ENCODE results near the gene FGF14.

The FGF14 gene

DNA sequence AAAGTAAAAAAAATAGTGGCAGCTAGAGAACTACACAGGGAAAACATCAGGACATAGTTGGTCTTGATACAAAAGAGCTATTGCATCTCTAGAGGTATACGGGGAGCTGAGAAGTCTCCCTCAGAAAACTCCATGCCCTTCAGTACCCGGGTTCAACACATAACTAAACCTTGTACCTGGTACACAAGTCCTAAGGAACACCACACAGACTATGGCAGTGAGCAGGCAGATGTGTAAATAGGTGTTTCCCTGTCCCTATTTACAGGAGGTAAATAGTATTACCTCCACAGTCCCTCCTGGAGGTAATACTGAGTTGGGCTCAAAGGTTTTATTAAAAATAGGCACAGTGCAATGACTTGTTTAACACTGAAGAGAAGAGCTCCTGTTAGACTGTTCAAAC is 5.9 kb downstream of the FGF14 start:
- Histone ChIP-seq H3K4me3 (ENCODE audit: insufficient read depth, low read depth, low read length, poor library complexity, severe bottlenecking) (no peak overlapping the region), H3K27ac (ENCODE audit: insufficient read depth, low read length, poor library complexity, severe bottlenecking) (no peak overlapping the region), H3K27me3 (replicated peaks; ENCODE audit: control insufficient read depth, insufficient read depth, low read length, poor library complexity, severe bottlenecking) (peaks cover 17% of the 10 kb centered on the region), H3K4me1 (ENCODE audit: control insufficient read depth, insufficient read depth, low read length, poor library complexity, severe bottlenecking) (peaks cover 28% of the 10 kb centered on the region), H3K9me3 (ENCODE audit: control insufficient read depth, low read length) (no peaks in the 10 kb centered on the region), H3K36me3 (ENCODE audit: control insufficient read depth, insufficient read depth, low read length) (no peaks in the 10 kb centered on the region)
- DNase-seq, result no peak

DNA sequence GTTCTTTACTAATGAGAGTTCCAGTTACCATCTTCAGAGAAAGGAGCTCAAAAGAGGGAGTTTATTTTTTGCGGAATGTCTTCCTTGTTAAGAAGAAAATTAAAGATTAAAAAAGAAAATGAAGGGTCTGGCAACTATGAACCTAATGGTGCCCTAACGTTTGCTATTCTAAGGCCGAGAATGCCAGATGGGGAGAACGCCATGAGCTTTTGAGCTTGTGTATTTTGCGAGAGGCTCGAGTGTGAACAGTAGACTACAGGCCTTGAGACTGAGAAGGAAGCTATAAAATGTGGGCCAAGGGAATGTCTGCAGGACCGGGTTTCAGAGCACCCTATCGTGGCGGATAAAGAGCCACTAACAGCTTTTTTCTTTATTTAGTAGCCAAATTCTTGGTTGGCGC is 6.7 kb downstream of the FGF14 start:
- H3K4me1 ChIP-seq (ENCODE audit: control insufficient read depth, insufficient read depth, low read length, poor library complexity, severe bottlenecking), result peaks cover 22% of the 10 kb centered on the region
- peak overlapping the region; percentile 81 for H3K4me3 ChIP-seq (ENCODE audit: insufficient read depth, low read depth, low read length, poor library complexity, severe bottlenecking)
- no peaks in the 10 kb centered on the region for H3K36me3 ChIP-seq (ENCODE audit: control insufficient read depth, insufficient read depth, low read length)
- H3K27me3 ChIP-seq (replicated peaks; ENCODE audit: control insufficient read depth, insufficient read depth, low read length, poor library complexity, severe bottlenecking), result peaks cover 9% of the 10 kb centered on the region
- no peaks in the 10 kb centered on the region for H3K9me3 ChIP-seq (ENCODE audit: control insufficient read depth, low read length)
- no peak for DNase-seq
- H3K27ac ChIP-seq (ENCODE audit: insufficient read depth, low read length, poor library complexity, severe bottlenecking), result no peak overlapping the region

DNA sequence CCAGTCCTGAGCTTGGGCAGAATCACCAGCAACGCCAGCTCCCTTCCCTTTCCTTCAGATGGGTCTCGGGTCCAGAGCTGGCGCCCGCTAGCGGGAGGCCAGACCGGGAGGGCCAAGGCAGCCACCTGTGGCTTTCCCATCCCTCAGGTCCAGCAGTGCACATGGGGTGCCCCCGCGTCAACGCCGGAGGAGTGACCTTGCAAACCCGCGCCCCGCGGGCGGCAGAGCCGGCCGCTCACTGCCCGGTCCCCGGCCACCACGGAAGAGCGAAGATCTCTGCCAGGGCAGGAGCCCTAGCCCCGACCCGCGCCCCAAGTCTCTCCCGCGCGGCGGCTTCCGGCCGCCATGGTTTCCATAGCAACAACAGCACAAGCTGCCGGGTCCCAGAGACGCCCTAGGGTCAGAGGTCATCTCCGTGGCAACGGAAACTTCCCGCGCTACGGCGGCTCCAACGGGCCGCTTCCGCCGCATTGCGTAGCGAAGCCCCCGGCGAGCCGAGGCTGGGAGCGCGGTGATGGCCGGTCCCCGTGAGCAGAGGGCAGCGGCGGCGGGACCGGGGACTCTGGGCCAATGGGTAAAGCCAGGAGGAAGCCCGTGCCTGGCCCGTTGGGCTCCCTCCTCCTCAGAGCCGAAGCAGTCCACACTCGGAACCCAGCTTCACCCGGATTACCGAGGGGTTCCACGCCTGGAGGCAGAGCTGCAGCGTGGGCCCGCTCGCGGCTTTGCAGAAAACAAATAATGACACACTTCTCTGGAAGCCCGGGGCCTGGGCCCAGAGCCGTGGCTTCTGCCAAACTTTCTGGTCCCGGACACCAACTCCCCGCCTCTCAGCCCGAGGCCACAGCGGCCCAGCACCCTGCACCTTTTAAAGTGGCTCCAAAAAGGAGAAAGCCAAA is 7.4 kb downstream of the FGF14 start:
- Histone ChIP-seq H3K36me3 (ENCODE audit: control insufficient read depth, insufficient read depth, low read length) (no peaks in the 10 kb centered on the region), H3K4me3 (ENCODE audit: insufficient read depth, low read depth, low read length, poor library complexity, severe bottlenecking) (peak overlapping the region; percentile 81), H3K4me1 (ENCODE audit: control insufficient read depth, insufficient read depth, low read length, poor library complexity, severe bottlenecking) (peaks cover 14% of the 10 kb centered on the region), H3K27ac (ENCODE audit: insufficient read depth, low read length, poor library complexity, severe bottlenecking) (peak overlapping the region; percentile 61), H3K27me3 (replicated peaks; ENCODE audit: control insufficient read depth, insufficient read depth, low read length, poor library complexity, severe bottlenecking) (peaks cover 2% of the 10 kb centered on the region), H3K9me3 (ENCODE audit: control insufficient read depth, low read length) (no peaks in the 10 kb centered on the region)
- DNase-seq, result peak; percentile 85 to 94 (median 87)

GRCh38 chr13:102392481-102393209 is 9.2 kb downstream of the FGF14 start:
- Histone ChIP-seq H3K4me3 (ENCODE audit: insufficient read depth, low read depth, low read length, poor library complexity, severe bottlenecking) (no peak overlapping the region), H3K9me3 (ENCODE audit: control insufficient read depth, low read length) (no peaks in the 10 kb centered on the region), H3K27ac (ENCODE audit: insufficient read depth, low read length, poor library complexity, severe bottlenecking) (no peak overlapping the region), H3K4me1 (ENCODE audit: control insufficient read depth, insufficient read depth, low read length, poor library complexity, severe bottlenecking) (peaks cover 12% of the 10 kb centered on the region), H3K36me3 (ENCODE audit: control insufficient read depth, insufficient read depth, low read length) (no peaks in the 10 kb centered on the region), H3K27me3 (replicated peaks; ENCODE audit: control insufficient read depth, insufficient read depth, low read length, poor library complexity, severe bottlenecking) (no peaks in the 10 kb centered on the region)
- DNase-seq, result no peak

- Histone ChIP-seq H3K27ac (ENCODE audit: insufficient read depth, low read length, poor library complexity, severe bottlenecking) (no peak overlapping the region), H3K36me3 (ENCODE audit: control insufficient read depth, insufficient read depth, low read length) (no peaks in the 10 kb centered on the region), H3K9me3 (ENCODE audit: control insufficient read depth, low read length) (no peaks in the 10 kb centered on the region), H3K27me3 (replicated peaks; ENCODE audit: control insufficient read depth, insufficient read depth, low read length, poor library complexity, severe bottlenecking) (no peaks in the 10 kb centered on the region), H3K4me1 (ENCODE audit: control insufficient read depth, insufficient read depth, low read length, poor library complexity, severe bottlenecking) (no peaks in the 10 kb centered on the region), H3K4me3 (ENCODE audit: insufficient read depth, low read depth, low read length, poor library complexity, severe bottlenecking) (no peak overlapping the region)
- no peak for DNase-seq
Observed at GRCh38 chr13:102386461-102386860, 15.4 kb downstream of the FGF14 start.

DNA sequence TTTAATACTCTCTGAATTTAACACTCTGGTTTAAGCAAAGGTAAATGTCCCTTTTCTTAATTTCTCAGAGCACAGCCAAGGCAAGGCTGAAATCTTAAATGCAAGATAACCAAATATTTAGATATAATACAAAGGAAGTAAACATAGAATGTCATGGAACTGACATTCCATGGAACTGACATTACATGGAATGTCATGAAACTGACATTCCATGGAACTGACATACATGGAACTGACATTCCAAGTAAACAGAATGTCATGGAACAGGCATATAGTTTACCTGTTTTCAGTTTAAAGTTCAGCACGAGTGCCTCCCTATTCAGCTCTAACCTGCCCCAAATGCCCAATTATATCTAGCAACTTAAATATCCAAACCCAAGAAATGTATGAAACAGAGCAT is 21.8 kb downstream of the FGF14 start:
- no peak for DNase-seq
- Histone ChIP-seq H3K4me3 (ENCODE audit: insufficient read depth, low read depth, low read length, poor library complexity, severe bottlenecking) (no peak overlapping the region), H3K9me3 (ENCODE audit: control insufficient read depth, low read length) (no peaks in the 10 kb centered on the region), H3K27ac (ENCODE audit: insufficient read depth, low read length, poor library complexity, severe bottlenecking) (no peak overlapping the region), H3K27me3 (replicated peaks; ENCODE audit: control insufficient read depth, insufficient read depth, low read length, poor library complexity, severe bottlenecking) (no peaks in the 10 kb centered on the region), H3K4me1 (ENCODE audit: control insufficient read depth, insufficient read depth, low read length, poor library complexity, severe bottlenecking) (no peaks in the 10 kb centered on the region), H3K36me3 (ENCODE audit: control insufficient read depth, insufficient read depth, low read length) (no peaks in the 10 kb centered on the region)

GRCh38 chr13:102376318-102376717 is 25.5 kb downstream of the FGF14 start:
- Histone ChIP-seq H3K27me3 (replicated peaks; ENCODE audit: control insufficient read depth, insufficient read depth, low read length, poor library complexity, severe bottlenecking) (no peaks in the 10 kb centered on the region), H3K27ac (ENCODE audit: insufficient read depth, low read length, poor library complexity, severe bottlenecking) (no peak overlapping the region), H3K4me3 (ENCODE audit: insufficient read depth, low read depth, low read length, poor library complexity, severe bottlenecking) (no peak overlapping the region), H3K4me1 (ENCODE audit: control insufficient read depth, insufficient read depth, low read length, poor library complexity, severe bottlenecking) (no peaks in the 10 kb centered on the region), H3K9me3 (ENCODE audit: control insufficient read depth, low read length) (no peaks in the 10 kb centered on the region), H3K36me3 (ENCODE audit: control insufficient read depth, insufficient read depth, low read length) (no peaks in the 10 kb centered on the region)
- DNase-seq, result no peak

DNA sequence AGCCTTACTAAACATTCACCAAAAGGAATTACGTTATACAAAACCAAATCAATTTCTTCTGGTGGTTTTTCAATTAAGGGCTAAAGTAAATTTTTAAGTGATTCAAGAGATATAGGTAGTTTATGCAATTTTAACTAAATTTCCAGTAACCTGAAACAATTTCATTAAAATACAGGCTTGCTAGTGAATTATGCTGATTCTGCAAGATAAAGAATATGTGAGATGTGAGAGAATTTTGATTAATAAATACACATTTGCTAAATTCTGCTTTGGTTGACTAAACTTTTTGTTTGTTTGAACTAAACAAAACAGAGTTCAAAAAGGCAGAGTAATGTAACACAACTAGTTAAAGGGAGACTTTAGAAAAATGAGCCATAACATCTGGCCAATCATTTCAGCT is 27.1 kb downstream of the FGF14 start:
- Histone ChIP-seq H3K4me1 (ENCODE audit: control insufficient read depth, insufficient read depth, low read length, poor library complexity, severe bottlenecking) (no peaks in the 10 kb centered on the region), H3K36me3 (ENCODE audit: control insufficient read depth, insufficient read depth, low read length) (no peaks in the 10 kb centered on the region), H3K4me3 (ENCODE audit: insufficient read depth, low read depth, low read length, poor library complexity, severe bottlenecking) (no peak overlapping the region), H3K27me3 (replicated peaks; ENCODE audit: control insufficient read depth, insufficient read depth, low read length, poor library complexity, severe bottlenecking) (no peaks in the 10 kb centered on the region), H3K27ac (ENCODE audit: insufficient read depth, low read length, poor library complexity, severe bottlenecking) (no peak overlapping the region), H3K9me3 (ENCODE audit: control insufficient read depth, low read length) (no peaks in the 10 kb centered on the region)
- DNase-seq, result no peak

DNA sequence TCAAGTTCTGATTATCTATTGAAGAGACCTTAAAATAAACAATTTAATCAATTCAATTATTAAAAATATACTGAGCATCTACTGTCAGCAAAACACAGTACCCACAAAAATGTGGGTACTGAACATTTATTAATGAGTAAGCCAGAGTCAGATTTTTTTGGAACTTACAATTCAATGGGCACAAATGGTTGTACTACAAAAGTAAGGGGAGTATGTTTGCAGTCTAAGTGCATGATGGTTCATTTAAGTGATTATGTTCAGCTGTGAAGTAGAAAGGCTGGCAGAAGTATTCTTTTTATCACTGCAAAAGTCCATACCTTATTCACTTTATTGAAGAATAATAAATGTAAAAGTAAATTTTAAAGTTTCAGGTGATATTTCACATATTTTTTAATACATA is 27.6 kb downstream of the FGF14 start:
- no peak for DNase-seq
- Histone ChIP-seq H3K36me3 (ENCODE audit: control insufficient read depth, insufficient read depth, low read length) (no peaks in the 10 kb centered on the region), H3K4me3 (ENCODE audit: insufficient read depth, low read depth, low read length, poor library complexity, severe bottlenecking) (no peak overlapping the region), H3K9me3 (ENCODE audit: control insufficient read depth, low read length) (no peaks in the 10 kb centered on the region), H3K27me3 (replicated peaks; ENCODE audit: control insufficient read depth, insufficient read depth, low read length, poor library complexity, severe bottlenecking) (no peaks in the 10 kb centered on the region), H3K4me1 (ENCODE audit: control insufficient read depth, insufficient read depth, low read length, poor library complexity, severe bottlenecking) (no peaks in the 10 kb centered on the region), H3K27ac (ENCODE audit: insufficient read depth, low read length, poor library complexity, severe bottlenecking) (no peak overlapping the region)

GRCh38 chr13:102373221-102373620 is 28.6 kb downstream of the FGF14 start:
- Histone ChIP-seq H3K9me3 (ENCODE audit: control insufficient read depth, low read length) (no peaks in the 10 kb centered on the region), H3K36me3 (ENCODE audit: control insufficient read depth, insufficient read depth, low read length) (no peaks in the 10 kb centered on the region), H3K27ac (ENCODE audit: insufficient read depth, low read length, poor library complexity, severe bottlenecking) (no peak overlapping the region), H3K4me3 (ENCODE audit: insufficient read depth, low read depth, low read length, poor library complexity, severe bottlenecking) (no peak overlapping the region), H3K27me3 (replicated peaks; ENCODE audit: control insufficient read depth, insufficient read depth, low read length, poor library complexity, severe bottlenecking) (no peaks in the 10 kb centered on the region), H3K4me1 (ENCODE audit: control insufficient read depth, insufficient read depth, low read length, poor library complexity, severe bottlenecking) (no peaks in the 10 kb centered on the region)
- DNase-seq, result no peak

All from effector memory CD4-positive, alpha-beta T cell (primary cell).